ENCODE measurements around the gene ASS1. TPM values are rescaled to one million over a fixed set of nuclear protein-coding genes. Genes with fewer than 3 reads are reported as not detected.

ASS1 gene
- total and polyA plus RNA-seq, 5 donors, result 37.6 to 88.3 (median 60.4) TPM

- H3K27ac ChIP-seq (ENCODE audit: low read length), result no peak overlapping the region
- WGBS, result 88% methylated on average over 18 of the region's 18 CpGs
- DNase-seq (no peak), ATAC-seq (peak in 1 of 2 donors; percentile 11)
- no peaks in the 10 kb centered on the region for H3K4me1 ChIP-seq (ENCODE audit: control insufficient read depth, insufficient read depth, low read length)
- no peak overlapping the region for H3K4me3 ChIP-seq (ENCODE audit: low read length)
- no peaks in the 10 kb centered on the region for H3K27me3 ChIP-seq (ENCODE audit: control insufficient read depth, insufficient read depth)
- H3K9me3 ChIP-seq (ENCODE audit: control insufficient read depth, low read length), result no peaks in the 10 kb centered on the region
- intact Hi-C loops (cut with DNase I), result no loop called here
Observed at GRCh38 chr9:130488621-130489330, 44.0 kb downstream of the ASS1 start.

- DNase-seq (no peak), ATAC-seq (no peak)
- 89% methylated on average over 19 of the region's 19 CpGs for WGBS
- H3K27me3 ChIP-seq (ENCODE audit: control insufficient read depth, insufficient read depth), result no peaks in the 10 kb centered on the region
- no peaks in the 10 kb centered on the region for H3K9me3 ChIP-seq (ENCODE audit: control insufficient read depth, low read length)
- H3K27ac ChIP-seq (ENCODE audit: low read length), result no peak overlapping the region
- no peaks in the 10 kb centered on the region for H3K4me1 ChIP-seq (ENCODE audit: control insufficient read depth, insufficient read depth, low read length)
- H3K4me3 ChIP-seq (ENCODE audit: low read length), result no peak overlapping the region
- intact Hi-C loops (cut with DNase I), result no loop called here
Observed at GRCh38 chr9:130490981-130491380, 46.2 kb downstream of the ASS1 start.

- WGBS, result 97% methylated on average over 15 of the region's 15 CpGs
- intact Hi-C loops (cut with DNase I), result no loop called here
- Histone ChIP-seq H3K27me3 (ENCODE audit: control insufficient read depth, insufficient read depth) (no peaks in the 10 kb centered on the region), H3K27ac (ENCODE audit: low read length) (no peak overlapping the region), H3K4me3 (ENCODE audit: low read length) (no peak overlapping the region), H3K9me3 (ENCODE audit: control insufficient read depth, low read length) (no peaks in the 10 kb centered on the region), H3K4me1 (ENCODE audit: control insufficient read depth, insufficient read depth, low read length) (no peaks in the 10 kb centered on the region)
- ATAC-seq, result no peak
- DNase-seq, result no peak
Observed at GRCh38 chr9:130491830-130492482, 47.2 kb downstream of the ASS1 start.

- ATAC-seq (no peak), DNase-seq (no peak)
- no peaks in the 10 kb centered on the region for H3K27me3 ChIP-seq (ENCODE audit: control insufficient read depth, insufficient read depth)
- no peaks in the 10 kb centered on the region for H3K9me3 ChIP-seq (ENCODE audit: control insufficient read depth, low read length)
- H3K4me1 ChIP-seq (ENCODE audit: control insufficient read depth, insufficient read depth, low read length), result no peaks in the 10 kb centered on the region
- no peak overlapping the region for H3K4me3 ChIP-seq (ENCODE audit: low read length)
- 84% methylated on average over 7 of the region's 7 CpGs for WGBS
- intact Hi-C loops (cut with DNase I), result no loop called here
- no peak overlapping the region for H3K27ac ChIP-seq (ENCODE audit: low read length)
Observed at GRCh38 chr9:130493021-130493420, 48.3 kb downstream of the ASS1 start.

- intact Hi-C loops (cut with DNase I), result no loop called here
- H3K9me3 ChIP-seq (ENCODE audit: control insufficient read depth, low read length), result no peaks in the 10 kb centered on the region
- no peaks in the 10 kb centered on the region for H3K27me3 ChIP-seq (ENCODE audit: control insufficient read depth, insufficient read depth)
- WGBS, result 87% methylated on average over 9 of the region's 9 CpGs
- no peak overlapping the region for H3K4me3 ChIP-seq (ENCODE audit: low read length)
- no peak for DNase-seq
- ATAC-seq, result peak; percentile 10 to 19
- no peak overlapping the region for H3K27ac ChIP-seq (ENCODE audit: low read length)
- H3K4me1 ChIP-seq (ENCODE audit: control insufficient read depth, insufficient read depth, low read length), result no peaks in the 10 kb centered on the region
Observed at GRCh38 chr9:130493476-130493875, 48.7 kb downstream of the ASS1 start.

- Histone ChIP-seq H3K27me3 (ENCODE audit: control insufficient read depth, insufficient read depth) (no peaks in the 10 kb centered on the region), H3K27ac (ENCODE audit: low read length) (no peak overlapping the region), H3K4me3 (ENCODE audit: low read length) (no peak overlapping the region), H3K9me3 (ENCODE audit: control insufficient read depth, low read length) (no peaks in the 10 kb centered on the region), H3K4me1 (ENCODE audit: control insufficient read depth, insufficient read depth, low read length) (no peaks in the 10 kb centered on the region)
- DNase-seq (no peak), ATAC-seq (no peak)
- intact Hi-C loops (cut with DNase I), result no loop called here
- WGBS, result 96% methylated on average over 3 of the region's 3 CpGs
Observed at GRCh38 chr9:130495067-130495466, 50.3 kb downstream of the ASS1 start.

- Histone ChIP-seq H3K9me3 (ENCODE audit: control insufficient read depth, low read length) (no peaks in the 10 kb centered on the region), H3K27ac (ENCODE audit: low read length) (no peak overlapping the region), H3K4me3 (ENCODE audit: low read length) (no peak overlapping the region), H3K27me3 (ENCODE audit: control insufficient read depth, insufficient read depth) (no peaks in the 10 kb centered on the region), H3K4me1 (ENCODE audit: control insufficient read depth, insufficient read depth, low read length) (no peaks in the 10 kb centered on the region)
- ATAC-seq (no peak), DNase-seq (no peak)
- intact Hi-C loops (cut with DNase I), result no loop called here
- WGBS, result 90% methylated on average over 10 of the region's 10 CpGs
Observed at GRCh38 chr9:130497139-130497538, 52.4 kb downstream of the ASS1 start.

- intact Hi-C loops (cut with DNase I), result no loop called here
- WGBS, result 83% methylated on average over 7 of the region's 7 CpGs
- no peaks in the 10 kb centered on the region for H3K4me1 ChIP-seq (ENCODE audit: control insufficient read depth, insufficient read depth, low read length)
Observed at GRCh38 chr9:130498298-130498917, 53.6 kb downstream of the ASS1 start.

GRCh38 chr9:130498918-130499698, 54.3 kb downstream of the ASS1 start:
- Histone ChIP-seq H3K27ac (ENCODE audit: low read length) (no peak overlapping the region), H3K4me1 (ENCODE audit: control insufficient read depth, insufficient read depth, low read length) (no peaks in the 10 kb centered on the region), H3K9me3 (ENCODE audit: control insufficient read depth, low read length) (no peaks in the 10 kb centered on the region), H3K27me3 (ENCODE audit: control insufficient read depth, insufficient read depth) (no peaks in the 10 kb centered on the region), H3K4me3 (ENCODE audit: low read length) (no peak overlapping the region)
- DNase-seq (no peak), ATAC-seq (no peak)
- WGBS, result 85% methylated on average over 9 of the region's 9 CpGs
- intact Hi-C loops (cut with DNase I), result no loop called here

More at GRCh38 chr9:130498298-130498917, 53.6 kb downstream of the ASS1 start:
- DNase-seq (no peak), ATAC-seq (no peak)
- H3K27ac ChIP-seq (ENCODE audit: low read length), result no peak overlapping the region
- H3K4me3 ChIP-seq (ENCODE audit: low read length), result no peak overlapping the region
- H3K9me3 ChIP-seq (ENCODE audit: control insufficient read depth, low read length), result no peaks in the 10 kb centered on the region
- no peaks in the 10 kb centered on the region for H3K27me3 ChIP-seq (ENCODE audit: control insufficient read depth, insufficient read depth)

GRCh38 chr9:130499804-130500263, 55.1 kb downstream of the ASS1 start:
- Histone ChIP-seq H3K27ac (ENCODE audit: low read length) (no peak overlapping the region), H3K4me3 (ENCODE audit: low read length) (no peak overlapping the region), H3K9me3 (ENCODE audit: control insufficient read depth, low read length) (no peaks in the 10 kb centered on the region), H3K27me3 (ENCODE audit: control insufficient read depth, insufficient read depth) (no peaks in the 10 kb centered on the region), H3K4me1 (ENCODE audit: control insufficient read depth, insufficient read depth, low read length) (no peaks in the 10 kb centered on the region)
- DNase-seq (no peak), ATAC-seq (peak; percentile 35 to 59)
- WGBS, result 70% methylated on average over 7 of the region's 7 CpGs
- intact Hi-C loops (cut with DNase I), result no loop called here
